Measurements from ENCODE around the gene JAKMIP2.

The JAKMIP2 gene

GRCh38 chr5:147578228-147579024 lies 204.1 kb downstream of the JAKMIP2 start:
- peak; percentile 24 for TF ChIP-seq CTCF (IDR thresholded peaks at IDR 0.05; ENCODE audit: insufficient read depth, low read depth, low read length, missing control alignments)
- H3K4me3 ChIP-seq (ENCODE audit: low read depth, low read length): no peak overlapping the region
- DNase-seq (ENCODE audit: low read depth): peak; percentile 18

- no peak overlapping the region for H3K4me3 ChIP-seq (ENCODE audit: low read depth, low read length)
- DNase-seq (ENCODE audit: low read depth): peak; percentile 39
- peak; percentile 82 for TF ChIP-seq CTCF (IDR thresholded peaks at IDR 0.05; ENCODE audit: insufficient read depth, low read depth, low read length, missing control alignments)
These were observed 205.6 kb downstream of the JAKMIP2 start for GRCh38 chr5:147576646-147577535.

GRCh38 chr5:147575598-147575997 lies 206.9 kb downstream of the JAKMIP2 start:
- H3K4me3 ChIP-seq (ENCODE audit: low read depth, low read length): no peak overlapping the region
- no peak for DNase-seq (ENCODE audit: low read depth)
- no peak for TF ChIP-seq CTCF (IDR thresholded peaks at IDR 0.05; ENCODE audit: insufficient read depth, low read depth, low read length, missing control alignments)

- H3K4me3 ChIP-seq (ENCODE audit: low read depth, low read length): no peak overlapping the region
- no peak for DNase-seq (ENCODE audit: low read depth)
- no peak for TF ChIP-seq CTCF (IDR thresholded peaks at IDR 0.05; ENCODE audit: insufficient read depth, low read depth, low read length, missing control alignments)
These were observed 209.3 kb downstream of the JAKMIP2 start for GRCh38 chr5:147573211-147573610.

- DNase-seq (ENCODE audit: low read depth): no peak
- no peak for TF ChIP-seq CTCF (IDR thresholded peaks at IDR 0.05; ENCODE audit: insufficient read depth, low read depth, low read length, missing control alignments)
- no peak overlapping the region for H3K4me3 ChIP-seq (ENCODE audit: low read depth, low read length)
These were observed 213.7 kb downstream of the JAKMIP2 start for GRCh38 chr5:147568710-147569406.

GRCh38 chr5:147567917-147568598 lies 214.5 kb downstream of the JAKMIP2 start:
- TF ChIP-seq CTCF (IDR thresholded peaks at IDR 0.05; ENCODE audit: insufficient read depth, low read depth, low read length, missing control alignments): no peak
- H3K4me3 ChIP-seq (ENCODE audit: low read depth, low read length): no peak overlapping the region
- no peak for DNase-seq (ENCODE audit: low read depth)
